SK-N-SH (cell line): ENCODE measurements around the gene CATSPER3.

Experiments used
- CTCF ChIP-seq: fragments of 200-600 bp; sonication (generic); IDR thresholded peaks from 2 replicates; pipeline ENCODE4 v1.6.1; 2017; ENCODE audit warnings: antibody characterized with exemption, mild to moderate bottlenecking, moderate library complexity
- EP300 ChIP-seq, 2 experiments: IDR thresholded peaks; 2 replicates each; pipeline versions ENCODE4 v1.4.0 to v1.6.1; 2012; ENCODE audit warnings: borderline replicate concordance in 1 of 2, low read depth in 1 of 2, low read length in 1 of 2
- EZH2phosphoT487 ChIP-seq: fragments of 200-600 bp; sonication (generic); IDR thresholded peaks from 2 replicates; pipeline ENCODE4 v1.6.1; 2017; ENCODE audit warnings: low read depth, mixed run types, mild to moderate bottlenecking, antibody characterized with exemption, moderate library complexity, borderline replicate concordance
- FOSL2 ChIP-seq: IDR thresholded peaks from 2 replicates; pipeline ENCODE4 v1.4.0; 2012; ENCODE audit warnings: low read depth, mild to moderate bottlenecking, moderate library complexity, borderline replicate concordance
- FOXM1 ChIP-seq: IDR thresholded peaks from 2 replicates; pipeline ENCODE4 v1.4.0; 2012; ENCODE audit warnings: low read depth, mild to moderate bottlenecking
- RAD21 ChIP-seq: IDR thresholded peaks from 2 replicates; pipeline ENCODE4 v1.6.1; 2012; ENCODE audit warnings: mild to moderate bottlenecking, low read length
- RXRA ChIP-seq: IDR thresholded peaks from 2 replicates; pipeline ENCODE4 v1.4.0; 2012; ENCODE audit warnings: low read depth, mild to moderate bottlenecking, borderline replicate concordance
- TAF1 ChIP-seq: IDR thresholded peaks from 2 replicates; pipeline ENCODE4 v1.6.1; 2012; ENCODE audit warnings: low read depth, mild to moderate bottlenecking, low read length, moderate library complexity, borderline replicate concordance

GRCh38 chr5:135026645-135027265, 59.0 kb downstream of the CATSPER3 start:
- TF ChIP-seq CTCF (no peak), FOSL2 (no peak), EZH2phosphoT487 (no peak), TAF1 (no peak), FOXM1 (no peak), EP300 (IDR thresholded peaks at IDR 0.05; ENCODE audit: borderline replicate concordance in 1 of 2, low read depth in 1 of 2, low read length in 1 of 2) (no peak), RAD21 (no peak), RXRA (no peak)
